HG03045 (cell line): ENCODE results near the gene ZCCHC24.
"Not testable (repeated sequence)": the region's sequence is repeated elsewhere in the genome, so short reads cannot be mapped to it uniquely, and the experiment has no call there.

ENCODE experiments used
- ATAC-seq: cut with Tn5 transposase; IDR thresholded peaks from one replicate; pipeline ENCODE4 v1.9.1; 2021; ENCODE audit warnings: mild to moderate bottlenecking, moderate library complexity; ENCODE audit not compliant: unreplicated experiment

The ZCCHC24 gene

GRCh38 chr10:79335470-79336235, 109.8 kb downstream of the ZCCHC24 start:
- ATAC-seq: no peak

- ATAC-seq: no peak
Measured at GRCh38 chr10:79335094-79335469, 110.3 kb downstream of the ZCCHC24 start.

- ATAC-seq: no peak
Measured at GRCh38 chr10:79334573-79334972, 110.9 kb downstream of the ZCCHC24 start.

- ATAC-seq: no peak
Measured at GRCh38 chr10:79333513-79333912, 111.9 kb downstream of the ZCCHC24 start.

- not testable (repeated sequence) for ATAC-seq
Measured at GRCh38 chr10:79332610-79333315, 112.7 kb downstream of the ZCCHC24 start.
